HepG2 (cell line): ENCODE data around the gene PCSK6. TPM values are rescaled to one million over a fixed set of nuclear protein-coding genes. Genes with fewer than 3 reads are reported as not detected.

Source experiments
- CSRNP1 ChIP-seq: sonication (generic); formaldehyde crosslinking; IDR thresholded peaks from 2 replicates; pipeline ENCODE4 v1.8.1; 2023; ENCODE audit warnings: mild to moderate bottlenecking, missing genetic modification reagents
- EP300 ChIP-seq, 3 experiments: sonication (generic) in 1 of 3; formaldehyde crosslinking in 1 of 3; IDR thresholded peaks; 2 replicates each; pipeline versions ENCODE4 v1.5.1 to v1.6.1; 2011 to 2020; ENCODE audit warnings: low read depth in 2 of 3, low read length in 2 of 3, borderline replicate concordance in 1 of 3, improper control_type of control experiment in 1 of 3, mild to moderate bottlenecking in 1 of 3, missing genetic modification reagents in 1 of 3, moderate library complexity in 1 of 3
- MEIS2 ChIP-seq: sonication (generic); formaldehyde crosslinking; IDR thresholded peaks from 2 replicates; pipeline ENCODE4 v1.9.0; 2021; ENCODE audit warnings: mild to moderate bottlenecking, missing genetic modification reagents
- MIXL1 ChIP-seq: IDR thresholded peaks from 2 replicates; pipeline ENCODE4 v1.6.1; 2016
- RERE ChIP-seq: IDR thresholded peaks from 2 replicates; pipeline ENCODE4 v1.6.1; 2016; ENCODE audit warnings: low read depth, missing genetic modification reagents, missing compliant biosample characterization
- RFXAP ChIP-seq: sonication (generic); formaldehyde crosslinking; IDR thresholded peaks from 2 replicates; pipeline ENCODE4 v1.4.0; 2020; ENCODE audit warnings: missing genetic modification reagents, borderline replicate concordance
- ZNF20 ChIP-seq: sonication (generic); formaldehyde crosslinking; IDR thresholded peaks from 2 replicates; pipeline ENCODE4 v1.4.0; 2020; ENCODE audit warnings: mild to moderate bottlenecking, moderate library complexity, missing genetic modification reagents
- ZNF224 ChIP-seq: sonication (generic); formaldehyde crosslinking; IDR thresholded peaks from 2 replicates; pipeline ENCODE4 v1.5.0; 2020; ENCODE audit warnings: mild to moderate bottlenecking, missing genetic modification reagents
- ZNF3 ChIP-seq: IDR thresholded peaks from 2 replicates; pipeline ENCODE4 v1.7.0; 2017; ENCODE audit warnings: inconsistent platforms
- ZNF331 ChIP-seq: sonication (generic); formaldehyde crosslinking; IDR thresholded peaks from 2 replicates; pipeline ENCODE4 v1.4.0; 2020; ENCODE audit warnings: missing genetic modification reagents
- ZNF484 ChIP-seq: sonication (generic); formaldehyde crosslinking; IDR thresholded peaks from 2 replicates; pipeline ENCODE4 v1.5.1; 2020; ENCODE audit warnings: mild to moderate bottlenecking, low read depth, missing genetic modification reagents, borderline replicate concordance
- ZSCAN9 ChIP-seq: IDR thresholded peaks from 2 replicates; pipeline ENCODE4 v1.6.1; 2016; ENCODE audit warnings: borderline replicate concordance
- polyA plus RNA-seq, 8 experiments: library from polyadenylated mRNA; depleted of rRNA in 3 of 8; stranded (reverse) in 7 of 8; unstranded in 1 of 8; fragments of >200 nt; fragmentation: Illumina TruSeq in 4 of 8; extraction: Trizol in 4 of 8; gene quantifications; 2 replicates each; pipeline versions ENCODE4 v1.2.1 to v1.2.3, GENCODE V29; 2011 to 2016; ENCODE audit warnings: low read depth in 4 of 8, missing spikeins in 1 of 8, mixed read lengths in 1 of 8; ENCODE audit not compliant: insufficient read depth in 1 of 8
- total RNA-seq, 5 experiments: library from RNA; depleted of rRNA; stranded (reverse); fragments of >200 nt; fragmentation: Illumina TruSeq; extraction: Trizol; gene quantifications; 2 replicates each; pipeline ENCODE4 v1.2.3, GENCODE V29; 2016; ENCODE audit warnings: low read depth in 1 of 5

PCSK6 gene
- total and polyA plus RNA-seq, 2 of the 13 experiments (the other 11 are each of a cell fraction or from before 2014, with no cell fraction given): 56.5 to 155 TPM

GRCh38 chr15:101528108-101528916 lies 38.8 kb upstream of the PCSK6 start (continued):
- TF ChIP-seq CSRNP1 (CRISPR knock-in tag) (no peak), ZNF3 (CRISPR knock-in tag) (peak; percentile 57; the same call in 1 of the 2 replicates), RERE (CRISPR knock-in tag) (0 out of 2 replicates have a peak, but pooled peaks have one; percentile 43), ZNF224 (no peak), ZNF20 (CRISPR knock-in tag) (no peak; the same call in 1 of the 2 replicates), EP300 (IDR thresholded peaks at IDR 0.05; ENCODE audit: low read depth in 2 of 2, low read length in 2 of 2) (peak in 1 of 2 experiments; percentile 97; a peak in 2 of 4 replicates), EP300 (CRISPR knock-in tag; IDR thresholded peaks at IDR 0.05; ENCODE audit: borderline replicate concordance) (peak; percentile 90), ZNF484 (CRISPR knock-in tag) (no peak), RFXAP (CRISPR knock-in tag) (peak; percentile 83; the same call in 1 of the 2 replicates), ZNF331 (CRISPR knock-in tag) (peak; percentile 96), MIXL1 (CRISPR knock-in tag) (peak; percentile 88), ZSCAN9 (CRISPR knock-in tag) (peak; percentile 90), MEIS2 (CRISPR knock-in tag) (peak; percentile 89)
